H9 (cell line): ENCODE measurements around the gene LMF1. TPM values are rescaled to one million over a fixed set of nuclear protein-coding genes. Genes with fewer than 3 reads are reported as not detected.

Experiments used
- DNase-seq: peaks from one replicate; pipeline ENCODE4 v3.0.0-alpha.2; 2017
- H2AFZ ChIP-seq: one replicate; pipeline ENCODE4 v1.6.1; 2013; ENCODE audit warnings: mild to moderate bottlenecking, low read length, control low read depth, moderate library complexity
- H2AK5ac ChIP-seq: 2 replicates; pipeline ENCODE4 v1.6.1; 2013; ENCODE audit warnings: low read length, control low read depth, mixed read lengths; ENCODE audit not compliant: insufficient read length
- H2BK120ac ChIP-seq: one replicate; pipeline ENCODE4 v1.6.1; 2013; ENCODE audit warnings: low read depth, mild to moderate bottlenecking, low read length, control low read depth, inconsistent platforms; ENCODE audit not compliant: poor library complexity, severe bottlenecking
- H2BK12ac ChIP-seq: 2 replicates; pipeline ENCODE4 v1.6.1; 2013; ENCODE audit warnings: low read length, control low read depth, mixed read lengths, low read depth; ENCODE audit not compliant: insufficient read length
- H2BK15ac ChIP-seq: 2 replicates; pipeline ENCODE4 v1.6.1; 2013; ENCODE audit warnings: low read depth, low read length, control low read depth
- H2BK20ac ChIP-seq: one replicate; pipeline ENCODE4 v1.6.1; 2013; ENCODE audit warnings: low read depth, mild to moderate bottlenecking, low read length, control low read depth, inconsistent platforms; ENCODE audit not compliant: poor library complexity, severe bottlenecking
- H2BK5ac ChIP-seq: 2 replicates; pipeline ENCODE4 v1.6.1; 2013; ENCODE audit warnings: low read length, control low read depth, mixed read lengths; ENCODE audit not compliant: insufficient read length
- H3K14ac ChIP-seq: 2 replicates; pipeline ENCODE4 v1.6.1; 2013; ENCODE audit warnings: low read length, control low read depth; ENCODE audit not compliant: insufficient read depth
- H3K18ac ChIP-seq: 2 replicates; pipeline ENCODE4 v1.6.1; 2013; ENCODE audit warnings: low read depth, mild to moderate bottlenecking, mixed read lengths, low read length, control low read depth; ENCODE audit not compliant: insufficient read length
- H3K23ac ChIP-seq: 2 replicates; pipeline ENCODE4 v1.6.1; 2013; ENCODE audit warnings: low read length, control low read depth, mixed read lengths, low read depth; ENCODE audit not compliant: insufficient read length
- H3K23me2 ChIP-seq: 2 replicates; pipeline ENCODE4 v1.6.1; 2013; ENCODE audit warnings: low read depth, mild to moderate bottlenecking, mixed read lengths, low read length, control low read depth; ENCODE audit not compliant: insufficient read length, poor library complexity, severe bottlenecking
- H3K27ac ChIP-seq: 2 replicates; pipeline ENCODE4 v1.5.1; 2013; ENCODE audit warnings: low read length, control low read depth, mixed read lengths, low read depth; ENCODE audit not compliant: insufficient read length
- H3K27me3 ChIP-seq: 2 replicates; pipeline ENCODE4 v1.6.1; 2013; ENCODE audit warnings: low read length, control low read depth, inconsistent platforms; ENCODE audit not compliant: insufficient read depth
- H3K4ac ChIP-seq: 2 replicates; pipeline ENCODE4 v1.6.1; 2013; ENCODE audit warnings: low read depth, mild to moderate bottlenecking, control low read depth, inconsistent platforms, low read length, moderate library complexity
- H3K4me1 ChIP-seq: 2 replicates; pipeline ENCODE4 v1.6.1; 2013; ENCODE audit warnings: low read length, control low read depth, inconsistent platforms; ENCODE audit not compliant: insufficient read depth
- H3K4me2 ChIP-seq: 2 replicates; pipeline ENCODE4 v1.6.1; 2013; ENCODE audit warnings: low read length, control low read depth, mixed read lengths; ENCODE audit not compliant: insufficient read length, insufficient read depth
- H3K56ac ChIP-seq: 2 replicates; pipeline ENCODE4 v1.6.1; 2013; ENCODE audit warnings: low read depth, mild to moderate bottlenecking, mixed read lengths, low read length, control low read depth; ENCODE audit not compliant: insufficient read length
- H3K79me1 ChIP-seq: 2 replicates; pipeline ENCODE4 v1.6.1; 2013; ENCODE audit warnings: low read depth, mild to moderate bottlenecking, moderate library complexity, low read length, control low read depth, inconsistent platforms; ENCODE audit not compliant: insufficient read depth, poor library complexity, severe bottlenecking
- H3K79me2 ChIP-seq: 2 replicates; pipeline ENCODE4 v1.6.1; 2013; ENCODE audit warnings: low read length, control low read depth, inconsistent platforms; ENCODE audit not compliant: insufficient read depth
- H3K9ac ChIP-seq: 2 replicates; pipeline ENCODE4 v1.6.1; 2013; ENCODE audit warnings: low read length, control low read depth, mixed read lengths; ENCODE audit not compliant: insufficient read length; ENCODE audit errors: extremely low read depth
- H3K9me3 ChIP-seq: one replicate; pipeline ENCODE4 v1.6.1; 2013; ENCODE audit warnings: low read depth, low read length, inconsistent platforms; ENCODE audit not compliant: control insufficient read depth
- H3T11ph ChIP-seq: one replicate; pipeline ENCODE4 v1.6.1; 2013; ENCODE audit warnings: mild to moderate bottlenecking, low read length, control low read depth, inconsistent platforms
- H4K20me1 ChIP-seq: one replicate; pipeline ENCODE4 v1.6.1; 2013; ENCODE audit not compliant: control insufficient read depth, insufficient read length, insufficient read depth
- H4K5ac ChIP-seq: 2 replicates; pipeline ENCODE4 v1.6.1; 2013; ENCODE audit warnings: low read depth, mild to moderate bottlenecking, mixed read lengths, low read length, control low read depth; ENCODE audit not compliant: insufficient read length
- H4K8ac ChIP-seq: replicated peaks from 2 replicates; pipeline ENCODE4 v1.6.1; 2013; ENCODE audit warnings: low read length, control low read depth, mixed read lengths, low read depth; ENCODE audit not compliant: insufficient read length
- H4K91ac ChIP-seq: 2 replicates; pipeline ENCODE4 v1.6.1; 2013; ENCODE audit warnings: low read depth, mild to moderate bottlenecking, moderate library complexity, mixed read lengths, low read length, control low read depth; ENCODE audit not compliant: insufficient read length
- H3K27ac Mint-ChIP-seq, 3 experiments: 2 replicates in 2 of 3; 3 replicates in 1 of 3; pipeline ENCODE4 v1.8.0; 2020 to 2021; ENCODE audit warnings: mixed read lengths in 3 of 3, mild to moderate bottlenecking in 1 of 3, moderate library complexity in 1 of 3
- H3K27me3 Mint-ChIP-seq: 2 replicates; pipeline ENCODE4 v1.8.0; 2021; ENCODE audit warnings: low read depth, mild to moderate bottlenecking, moderate library complexity, mixed read lengths
- H3K36me3 Mint-ChIP-seq, 3 experiments: 2 replicates in 2 of 3; 3 replicates in 1 of 3; pipeline ENCODE4 v1.8.0; 2020 to 2021; ENCODE audit warnings: low read depth in 3 of 3, mixed read lengths in 3 of 3; ENCODE audit not compliant: insufficient read depth in 1 of 3
- H3K4me1 Mint-ChIP-seq, 2 experiments: 2 replicates each; pipeline ENCODE4 v1.8.0; 2020; ENCODE audit warnings: mixed read lengths in 2 of 2
- H3K4me3 Mint-ChIP-seq, 2 experiments: 2 replicates in 1 of 2; 3 replicates in 1 of 2; pipeline ENCODE4 v1.8.0; 2020 to 2021; ENCODE audit warnings: mild to moderate bottlenecking in 2 of 2, mixed read lengths in 2 of 2, moderate library complexity in 1 of 2
- H3K9me3 Mint-ChIP-seq, 2 experiments: 2 replicates in 1 of 2; 3 replicates in 1 of 2; pipeline ENCODE4 v1.8.0; 2020; ENCODE audit warnings: mild to moderate bottlenecking in 2 of 2, mixed read lengths in 2 of 2, moderate library complexity in 1 of 2
- CTCF ChIP-seq: fragments of 200-600 bp; sonication (generic); conservative IDR thresholded peaks from 3 replicates; pipeline ENCODE4 v1.8.0; 2021; ENCODE audit warnings: antibody characterized with exemption, mild to moderate bottlenecking
- WGBS: extraction: QIAGEN DNeasy Blood & Tissue Kit; methylation state at CpG from one replicate; pipeline ENCODE4 v1.1.7; 2013; ENCODE audit warnings: missing lambda C conversion rate, low lambda C conversion rate, mixed read lengths; ENCODE audit not compliant: insufficient read length; ENCODE audit errors: extremely low coverage; 5-methylcytosine and 5-hydroxymethylcytosine counted together
- total RNA-seq: library from RNA; stranded (reverse); gene quantifications from 2 replicates; pipeline ENCODE4 v1.2.1, GENCODE V29; 2021

LMF1 gene
- total RNA-seq, 1 experiment from 2014 or later, result 7.1 TPM

GRCh38 chr16:861446-861845 lies 109.3 kb downstream of the LMF1 start:
- no peak overlapping the region for H4K5ac ChIP-seq
- no peak overlapping the region for H2BK12ac ChIP-seq
- no peaks in the 10 kb centered on the region for H3K4me1 ChIP-seq
- no peaks in the 10 kb centered on the region for H4K20me1 ChIP-seq
- H3K23ac ChIP-seq, result no peak overlapping the region
- peaks cover 3 to 30% (median 8%) of the 10 kb centered on the region in 3 experiments; a peak in 4 of 7 replicates for H3K36me3 Mint-ChIP-seq
- H2AFZ ChIP-seq, result no peak overlapping the region
- H2BK15ac ChIP-seq, result no peak overlapping the region
- no peaks in the 10 kb centered on the region for H3K79me2 ChIP-seq
- no peak overlapping the region for H2BK5ac ChIP-seq
- H3K4ac ChIP-seq, result no peak overlapping the region
- no peak overlapping the region for H3K4me2 ChIP-seq
- peaks cover 36 to 68% of the 10 kb centered on the region in 2 experiments for H3K9me3 Mint-ChIP-seq
- no peak overlapping the region for H3K14ac ChIP-seq
- no peak overlapping the region for H2AK5ac ChIP-seq
- peaks cover 2% of the 10 kb centered on the region for H3K27me3 Mint-ChIP-seq
- no peak overlapping the region for H4K91ac ChIP-seq
- H2BK120ac ChIP-seq, result no peak overlapping the region
- H3K9ac ChIP-seq, result no peak overlapping the region
- no CpG with 5 or more reads among the region's 17 CpGs for WGBS
- no peak overlapping the region for H2BK20ac ChIP-seq
- no peaks in the 10 kb centered on the region for H3K23me2 ChIP-seq
- H3K27ac ChIP-seq, result no peak overlapping the region
- no peak overlapping the region for H3K18ac ChIP-seq
- H3K27me3 ChIP-seq, result no peaks in the 10 kb centered on the region
- no peak for TF ChIP-seq CTCF
- H3K9me3 ChIP-seq, result no peaks in the 10 kb centered on the region
- H3K56ac ChIP-seq, result no peak overlapping the region
- no peak for DNase-seq
- no peaks in the 10 kb centered on the region for H3K79me1 ChIP-seq
- no peak overlapping the region for H4K8ac ChIP-seq
- no peak overlapping the region for H3K27ac Mint-ChIP-seq
- no peaks in the 10 kb centered on the region for H3K4me1 Mint-ChIP-seq
- no peak overlapping the region for H3T11ph ChIP-seq
- H3K4me3 Mint-ChIP-seq, result no peak overlapping the region
